OCI-M1 (cell line): ENCODE results near the gene UBTD2.

ENCODE experiments used
- DNase-seq: peaks from one replicate; lab custom pipeline; 2025; lab: John Stamatoyannopoulos, UW

The UBTD2 gene

GRCh38 chr5:172194985-172195774 lies 88.4 kb downstream of the UBTD2 start:
- no peak for DNase-seq

GRCh38 chr5:172193872-172194271 lies 89.7 kb downstream of the UBTD2 start, which contains the start of gene EFCAB9:
EFCAB9 (plus strand) TSS chr5:172194172; CDS start chr5:172194173, 1 bp downstream.
- DNase-seq = no peak

GRCh38 chr5:172189693-172190296 lies 93.8 kb downstream of the UBTD2 start:
- DNase-seq = no peak

GRCh38 chr5:172188893-172189692 lies 94.5 kb downstream of the UBTD2 start:
- no peak for DNase-seq

- DNase-seq = peak; percentile 93
These were observed 95.3 kb downstream of the UBTD2 start, which contains the start of gene STK10 for GRCh38 chr5:172188033-172188892. STK10 (minus strand) TSS chr5:172188224; CDS start chr5:172188042, 182 bp downstream.

- DNase-seq = peak; percentile 56
These were observed 96.2 kb downstream of the UBTD2 start for GRCh38 chr5:172187118-172188032.

- DNase-seq = no peak
These were observed 97.4 kb downstream of the UBTD2 start for GRCh38 chr5:172186114-172186695.

GRCh38 chr5:172185096-172185461 lies 98.5 kb downstream of the UBTD2 start:
- no peak for DNase-seq

GRCh38 chr5:172183881-172184280 lies 99.7 kb downstream of the UBTD2 start:
- no peak for DNase-seq

GRCh38 chr5:172182291-172182690 lies 101.3 kb downstream of the UBTD2 start:
- no peak for DNase-seq

- no peak for DNase-seq
These were observed 102.6 kb downstream of the UBTD2 start for GRCh38 chr5:172180936-172181335.

GRCh38 chr5:172178991-172179989 lies 104.3 kb downstream of the UBTD2 start:
- DNase-seq = no peak

- no peak for DNase-seq
These were observed 105.1 kb downstream of the UBTD2 start for GRCh38 chr5:172178301-172178987.

- DNase-seq = no peak
These were observed 106.4 kb downstream of the UBTD2 start for GRCh38 chr5:172177176-172177575.

GRCh38 chr5:172175263-172175719 lies 108.3 kb downstream of the UBTD2 start:
- peak; percentile 75 for DNase-seq

GRCh38 chr5:172173564-172174153 lies 109.9 kb downstream of the UBTD2 start:
- DNase-seq = peak; percentile 37

GRCh38 chr5:172172912-172173563 lies 110.5 kb downstream of the UBTD2 start:
- no peak for DNase-seq
